ENCODE measurements around the gene MYL5.

DNA sequence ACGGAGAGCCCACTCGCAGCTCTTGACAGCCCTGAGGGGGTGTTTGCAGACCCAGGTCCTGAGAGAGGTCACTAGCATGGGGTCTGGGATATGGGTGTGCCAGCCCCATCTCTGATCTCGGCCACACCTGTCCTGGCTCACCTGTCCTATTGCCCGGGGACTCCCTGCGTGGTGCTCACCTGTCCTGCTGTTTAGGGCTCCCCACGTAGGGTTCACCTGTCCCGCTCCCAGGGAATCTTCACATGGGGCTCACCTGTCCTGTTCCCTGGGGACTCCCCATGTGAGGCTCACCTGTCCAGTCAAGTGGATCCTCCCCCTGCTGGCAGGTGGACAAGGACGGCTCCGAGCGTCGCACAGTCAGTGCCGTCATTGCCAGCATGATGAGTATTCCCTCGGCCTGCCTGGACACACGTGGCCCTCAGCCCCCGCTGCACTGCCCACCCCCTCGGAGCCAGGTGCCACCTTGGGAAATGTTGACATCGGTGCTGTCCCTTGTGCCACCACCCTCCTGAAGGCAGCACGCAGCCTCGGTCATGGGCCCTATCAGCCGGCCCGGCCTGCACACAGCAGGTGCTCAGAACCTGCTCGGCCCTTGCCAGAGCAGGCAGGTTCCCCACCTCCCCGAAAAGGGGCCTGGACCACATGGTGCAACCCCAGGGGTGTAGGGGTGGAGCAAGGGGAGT is 8.3 kb downstream of the MYL5 start:
- TF ChIP-seq, protein P1, sequence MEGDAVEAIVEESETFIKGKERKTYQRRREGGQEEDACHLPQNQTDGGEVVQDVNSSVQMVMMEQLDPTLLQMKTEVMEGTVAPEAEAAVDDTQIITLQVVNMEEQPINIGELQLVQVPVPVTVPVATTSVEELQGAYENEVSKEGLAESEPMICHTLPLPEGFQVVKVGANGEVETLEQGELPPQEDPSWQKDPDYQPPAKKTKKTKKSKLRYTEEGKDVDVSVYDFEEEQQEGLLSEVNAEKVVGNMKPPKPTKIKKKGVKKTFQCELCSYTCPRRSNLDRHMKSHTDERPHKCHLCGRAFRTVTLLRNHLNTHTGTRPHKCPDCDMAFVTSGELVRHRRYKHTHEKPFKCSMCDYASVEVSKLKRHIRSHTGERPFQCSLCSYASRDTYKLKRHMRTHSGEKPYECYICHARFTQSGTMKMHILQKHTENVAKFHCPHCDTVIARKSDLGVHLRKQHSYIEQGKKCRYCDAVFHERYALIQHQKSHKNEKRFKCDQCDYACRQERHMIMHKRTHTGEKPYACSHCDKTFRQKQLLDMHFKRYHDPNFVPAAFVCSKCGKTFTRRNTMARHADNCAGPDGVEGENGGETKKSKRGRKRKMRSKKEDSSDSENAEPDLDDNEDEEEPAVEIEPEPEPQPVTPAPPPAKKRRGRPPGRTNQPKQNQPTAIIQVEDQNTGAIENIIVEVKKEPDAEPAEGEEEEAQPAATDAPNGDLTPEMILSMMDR (IDR thresholded peaks at IDR 0.05), result no peak
- TF ChIP-seq POLR2A (IDR thresholded peaks at IDR 0.05), result no peak
